HG02884 (cell line): ENCODE results near the gene KIAA0930.

Experiments
- ATAC-seq: cut with Tn5 transposase; IDR thresholded peaks from one replicate; pipeline ENCODE4 v1.9.1; 2021; ENCODE audit warnings: mild to moderate bottlenecking, moderate library complexity; ENCODE audit not compliant: unreplicated experiment

Gene KIAA0930

GRCh38 chr22:45154383-45154782 lies 86.3 kb downstream of the KIAA0930 start:
- no peak for ATAC-seq

- no peak for ATAC-seq
These were observed 89.2 kb downstream of the KIAA0930 start for GRCh38 chr22:45151503-45151902.

GRCh38 chr22:45150139-45150538 lies 90.6 kb downstream of the KIAA0930 start:
- no peak for ATAC-seq

GRCh38 chr22:45149671-45150070 lies 91.0 kb downstream of the KIAA0930 start:
- no peak for ATAC-seq

- no peak for ATAC-seq
These were observed 95.8 kb downstream of the KIAA0930 start for GRCh38 chr22:45144916-45145315.

GRCh38 chr22:45142376-45142775 lies 98.3 kb downstream of the KIAA0930 start:
- ATAC-seq: no peak
